Neutrophil (primary cell): Measurements from ENCODE around the gene NT5C1B.

Experiments used
- H3K27ac ChIP-seq: fragments of 200-600 bp; sonication (generic); 2 replicates; pipeline ENCODE4 v1.5.1; 2016; ENCODE audit warnings: mild to moderate bottlenecking, moderate library complexity
- H3K27me3 ChIP-seq: fragments of 200-600 bp; sonication (generic); 2 replicates; pipeline ENCODE4 v1.6.0; 2016; ENCODE audit warnings: mild to moderate bottlenecking
- H3K36me3 ChIP-seq: fragments of 200-600 bp; sonication (generic); 2 replicates; pipeline ENCODE4 v1.5.1; 2017
- H3K4me1 ChIP-seq, 2 experiments: fragments of 200-600 bp in 1 of 2; sonication (generic) in 1 of 2; 1 replicate in 1 of 2; 2 replicates in 1 of 2; pipeline versions ENCODE4 v1.5.1 to v1.6.1; 2013 to 2016; ENCODE audit warnings: low read depth in 1 of 2, low read length in 1 of 2, mild to moderate bottlenecking in 1 of 2, moderate library complexity in 1 of 2; ENCODE audit not compliant: control insufficient read depth in 1 of 2, insufficient read depth in 1 of 2
- H3K4me3 ChIP-seq, 2 experiments: fragments of 200-600 bp in 1 of 2; sonication (generic) in 1 of 2; 1 replicate in 1 of 2; 2 replicates in 1 of 2; pipeline ENCODE4 v1.5.1; 2013 to 2016; ENCODE audit warnings: low read depth in 1 of 2, low read length in 1 of 2, mild to moderate bottlenecking in 1 of 2, moderate library complexity in 1 of 2
- H3K9me3 ChIP-seq: fragments of 200-600 bp; sonication (generic); 2 replicates; pipeline ENCODE4 v1.5.1; 2016
- TF ChIP-seq, protein P1 (sequence below): fragments of 200-600 bp; sonication (generic); IDR thresholded peaks from 2 replicates; pipeline ENCODE4 v1.5.1; 2016; ENCODE audit warnings: antibody characterized with exemption

The NT5C1B gene

DNA sequence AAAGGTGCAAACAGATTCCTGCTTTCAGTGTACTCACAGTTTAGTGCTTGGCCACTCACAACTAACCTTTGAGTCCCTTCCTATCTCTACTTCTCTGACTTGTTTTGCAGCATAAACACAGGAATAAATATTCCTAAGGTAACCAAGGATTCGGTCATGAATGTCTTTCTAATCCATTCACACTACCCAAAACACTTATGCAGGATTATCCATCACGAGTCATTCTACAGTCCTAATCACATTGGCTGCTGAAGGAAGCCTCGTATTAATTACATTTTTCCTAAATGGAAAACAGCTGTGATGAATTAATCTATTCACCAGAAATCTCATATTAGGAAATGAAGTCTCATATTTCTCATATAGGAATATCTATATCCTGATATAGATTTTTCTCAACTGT lies 45.2 kb downstream of the NT5C1B start:
- Histone ChIP-seq H3K27me3 (no peaks in the 10 kb centered on the region), H3K36me3 (no peaks in the 10 kb centered on the region), H3K27ac (no peak overlapping the region)

DNA sequence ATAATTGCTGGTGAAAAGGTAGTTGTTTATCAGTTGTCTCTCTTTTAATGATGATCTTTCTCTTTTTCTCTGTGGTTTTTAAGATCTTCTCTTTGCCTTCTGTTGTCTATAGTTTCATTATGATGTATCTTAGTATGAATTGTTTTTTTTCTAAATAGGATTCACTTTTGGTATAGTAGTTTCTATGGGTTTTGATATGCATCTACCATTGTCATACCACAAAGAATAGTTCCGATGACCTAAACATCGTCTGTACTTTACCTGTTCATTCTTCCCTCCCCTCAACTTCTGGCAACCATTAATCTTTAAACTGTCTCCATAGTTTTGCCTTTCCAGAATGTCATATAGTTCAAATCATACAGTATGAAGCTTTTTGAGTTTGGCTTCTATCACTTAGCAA lies 48.5 kb downstream of the NT5C1B start:
- H3K4me3 ChIP-seq = no peak overlapping the region
- TF ChIP-seq, protein P1, sequence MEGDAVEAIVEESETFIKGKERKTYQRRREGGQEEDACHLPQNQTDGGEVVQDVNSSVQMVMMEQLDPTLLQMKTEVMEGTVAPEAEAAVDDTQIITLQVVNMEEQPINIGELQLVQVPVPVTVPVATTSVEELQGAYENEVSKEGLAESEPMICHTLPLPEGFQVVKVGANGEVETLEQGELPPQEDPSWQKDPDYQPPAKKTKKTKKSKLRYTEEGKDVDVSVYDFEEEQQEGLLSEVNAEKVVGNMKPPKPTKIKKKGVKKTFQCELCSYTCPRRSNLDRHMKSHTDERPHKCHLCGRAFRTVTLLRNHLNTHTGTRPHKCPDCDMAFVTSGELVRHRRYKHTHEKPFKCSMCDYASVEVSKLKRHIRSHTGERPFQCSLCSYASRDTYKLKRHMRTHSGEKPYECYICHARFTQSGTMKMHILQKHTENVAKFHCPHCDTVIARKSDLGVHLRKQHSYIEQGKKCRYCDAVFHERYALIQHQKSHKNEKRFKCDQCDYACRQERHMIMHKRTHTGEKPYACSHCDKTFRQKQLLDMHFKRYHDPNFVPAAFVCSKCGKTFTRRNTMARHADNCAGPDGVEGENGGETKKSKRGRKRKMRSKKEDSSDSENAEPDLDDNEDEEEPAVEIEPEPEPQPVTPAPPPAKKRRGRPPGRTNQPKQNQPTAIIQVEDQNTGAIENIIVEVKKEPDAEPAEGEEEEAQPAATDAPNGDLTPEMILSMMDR = no peak
- no peaks in the 10 kb centered on the region for H3K36me3 ChIP-seq
- H3K9me3 ChIP-seq = no peaks in the 10 kb centered on the region
- H3K27me3 ChIP-seq = no peaks in the 10 kb centered on the region
- no peaks in the 10 kb centered on the region for H3K4me1 ChIP-seq
- no peak overlapping the region for H3K27ac ChIP-seq

More for the DNA sequence above, 45.2 kb downstream of the NT5C1B start:
- no peaks in the 10 kb centered on the region for H3K4me1 ChIP-seq
- no peak overlapping the region for H3K4me3 ChIP-seq
- TF ChIP-seq, protein P1 = no peak
- no peaks in the 10 kb centered on the region for H3K9me3 ChIP-seq

DNA sequence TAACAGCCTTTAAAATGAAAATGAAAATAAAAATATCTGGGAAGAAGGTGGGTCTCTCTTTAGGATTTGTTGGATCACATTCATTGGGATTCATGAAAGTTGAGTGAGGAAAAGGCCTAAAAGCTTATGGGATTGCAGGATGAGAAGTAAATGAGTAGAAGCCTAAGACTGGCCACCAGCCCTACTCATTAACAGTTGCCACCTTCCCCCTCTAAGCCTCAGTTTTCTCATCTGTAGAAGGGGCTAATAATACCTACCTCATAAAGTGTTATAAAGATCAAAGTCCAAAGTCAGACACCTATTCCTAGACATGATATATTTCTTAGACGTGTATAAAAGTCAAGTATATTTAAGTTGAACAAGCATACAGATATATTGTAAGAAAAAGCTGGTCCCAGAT lies 52.7 kb downstream of the NT5C1B start:
- Histone ChIP-seq H3K4me3 (no peak overlapping the region), H3K36me3 (no peaks in the 10 kb centered on the region), H3K27ac (no peak overlapping the region), H3K27me3 (no peaks in the 10 kb centered on the region), H3K4me1 (no peaks in the 10 kb centered on the region), H3K9me3 (no peaks in the 10 kb centered on the region)
- TF ChIP-seq, protein P1 = no peak

DNA sequence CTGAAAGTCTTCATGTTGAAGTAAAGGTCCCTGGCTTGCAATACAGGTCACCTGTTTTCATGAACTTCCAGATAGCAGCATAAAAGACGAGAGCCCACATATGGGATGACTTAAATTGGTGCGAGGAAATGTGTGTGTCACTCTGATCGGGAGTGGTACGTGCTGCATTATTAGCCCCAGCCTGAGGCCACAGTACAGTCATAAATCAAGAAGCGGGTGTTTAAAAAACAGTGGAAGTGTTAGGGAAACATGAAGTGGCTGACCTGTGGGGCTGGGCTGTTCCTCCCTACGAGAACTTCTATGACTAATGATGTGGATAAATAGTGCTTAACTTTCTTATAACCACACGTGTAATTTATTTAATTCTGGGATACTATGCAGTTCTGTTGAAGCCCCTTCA lies 53.3 kb downstream of the NT5C1B start:
- Histone ChIP-seq H3K27ac (no peak overlapping the region), H3K9me3 (no peaks in the 10 kb centered on the region), H3K36me3 (no peaks in the 10 kb centered on the region), H3K4me3 (no peak overlapping the region), H3K4me1 (no peaks in the 10 kb centered on the region), H3K27me3 (no peaks in the 10 kb centered on the region)
- TF ChIP-seq, protein P1 = no peak

GRCh38 chr2:18531194-18531593 lies 58.2 kb downstream of the NT5C1B start:
- TF ChIP-seq, protein P1 = no peak
- Histone ChIP-seq H3K4me3 (no peak overlapping the region), H3K36me3 (no peaks in the 10 kb centered on the region), H3K4me1 (no peaks in the 10 kb centered on the region), H3K27ac (no peak overlapping the region), H3K27me3 (no peaks in the 10 kb centered on the region), H3K9me3 (no peaks in the 10 kb centered on the region)

DNA sequence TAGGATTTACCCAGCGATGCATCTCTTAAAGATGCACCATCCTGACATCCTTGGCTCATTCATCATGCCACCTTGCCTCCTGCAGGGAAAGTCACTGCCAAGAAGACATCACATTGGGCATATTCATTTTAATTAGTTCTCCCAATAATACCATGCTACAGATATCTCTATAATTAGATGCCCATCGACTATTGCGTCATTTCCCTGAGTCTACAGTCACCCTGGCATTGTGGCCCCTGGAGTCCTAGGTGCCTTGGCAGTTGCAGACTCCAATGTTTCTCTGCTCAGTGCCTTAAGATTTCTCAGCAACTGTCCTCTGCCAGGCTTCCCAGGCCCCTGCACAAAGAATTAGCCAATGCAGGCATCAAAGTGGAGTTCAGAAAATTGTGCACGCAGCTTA lies 61.5 kb downstream of the NT5C1B start:
- H3K4me1 ChIP-seq = no peaks in the 10 kb centered on the region
- H3K36me3 ChIP-seq = no peaks in the 10 kb centered on the region
- H3K27me3 ChIP-seq = no peaks in the 10 kb centered on the region
- H3K4me3 ChIP-seq = no peak overlapping the region
- TF ChIP-seq, protein P1 = no peak
- H3K27ac ChIP-seq = no peak overlapping the region
- no peaks in the 10 kb centered on the region for H3K9me3 ChIP-seq
